ENCODE data around the gene GFOD1.

GFOD1 gene

DNA sequence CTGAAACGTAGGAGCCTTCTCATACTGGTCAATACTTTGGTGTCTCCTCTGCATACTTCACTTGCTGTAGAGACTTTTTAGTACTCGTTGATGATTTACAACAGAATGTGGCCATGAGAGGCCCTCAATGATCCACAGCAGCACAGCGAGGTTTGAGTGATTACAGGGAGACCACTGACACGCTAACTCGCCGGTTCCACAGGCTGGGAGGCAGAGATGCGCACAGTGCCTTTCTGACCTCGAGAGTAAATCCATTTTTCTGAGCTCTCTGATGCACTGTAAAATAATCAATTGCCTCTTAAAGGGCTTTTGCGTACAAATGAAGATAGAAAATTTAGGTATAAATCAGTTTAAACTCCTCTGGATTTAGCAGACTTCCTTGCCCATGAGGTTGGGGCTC, 102.9 kb downstream of the GFOD1 start:
- DNase-seq (ENCODE audit: extremely low read depth in 1 of 2, low read depth in 1 of 2) = no peak

GRCh38 chr6:13383328-13384163, 103.9 kb downstream of the GFOD1 start:
- DNase-seq (ENCODE audit: extremely low read depth in 1 of 2, low read depth in 1 of 2) = no peak

DNA sequence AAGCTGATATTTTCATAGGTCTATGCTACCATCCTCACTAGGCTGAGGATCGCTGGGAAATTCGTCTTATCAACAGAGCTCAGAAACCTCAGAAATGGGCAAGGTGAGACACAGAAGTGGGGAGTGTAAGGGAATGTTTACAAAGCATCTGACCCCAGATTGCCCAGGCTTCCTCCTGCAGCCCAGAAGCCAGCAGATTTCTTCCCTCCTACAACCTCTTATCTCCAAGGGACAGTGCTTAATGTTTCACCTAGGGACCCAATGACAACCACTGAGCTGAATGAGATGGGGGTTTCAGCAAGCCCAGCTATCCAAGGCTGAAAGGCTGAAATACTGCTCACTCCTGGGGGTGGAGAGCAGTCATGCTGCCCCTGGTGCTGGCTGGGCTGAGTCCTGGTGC, 106.6 kb downstream of the GFOD1 start:
- DNase-seq (ENCODE audit: extremely low read depth in 1 of 2, low read depth in 1 of 2) = no peak

DNA sequence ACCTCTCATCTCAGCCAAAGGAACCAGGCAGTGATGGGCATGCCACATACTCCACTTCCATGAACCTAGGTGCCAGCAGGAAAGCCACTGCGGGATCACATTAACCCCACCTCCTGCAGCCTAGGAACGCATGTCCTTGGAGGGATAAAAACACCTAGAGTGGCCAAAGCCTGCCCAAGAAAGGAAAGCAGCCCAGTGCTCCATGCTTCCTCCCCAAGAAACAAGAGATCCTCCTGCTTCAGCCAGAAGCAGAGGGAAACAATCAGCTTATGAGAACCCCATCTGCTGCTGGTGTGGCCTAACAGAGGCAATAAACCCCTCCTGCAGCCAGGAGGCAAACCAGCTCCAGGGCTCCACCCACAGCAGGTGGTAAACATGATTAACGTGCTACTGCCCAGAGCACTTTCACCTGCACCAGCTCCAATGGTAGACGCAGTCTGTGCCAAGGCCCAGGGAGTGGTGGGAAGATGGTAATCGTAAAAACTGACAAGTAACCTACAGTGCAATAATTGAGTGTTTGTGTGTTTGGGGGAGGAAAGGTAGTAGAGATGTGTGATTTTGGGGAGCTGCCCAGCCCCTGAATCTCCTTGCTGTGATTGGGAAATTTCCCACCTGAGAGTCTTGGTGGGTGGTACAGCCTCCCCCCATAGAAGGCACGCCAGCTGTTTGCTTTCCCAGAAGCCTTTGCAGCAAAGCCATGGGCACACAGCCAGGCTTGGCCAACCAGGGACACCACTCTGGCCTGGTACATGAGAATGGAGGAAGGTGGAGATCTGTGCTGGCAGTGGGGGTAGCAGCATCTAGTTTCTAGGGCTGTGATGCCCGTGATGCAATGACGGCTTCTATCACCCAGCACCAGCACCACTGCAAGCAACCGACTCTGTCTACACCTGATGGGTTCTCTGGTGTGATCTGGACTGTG, 108.5 kb downstream of the GFOD1 start:
- no peak for DNase-seq (ENCODE audit: extremely low read depth in 1 of 2, low read depth in 1 of 2)

DNA sequence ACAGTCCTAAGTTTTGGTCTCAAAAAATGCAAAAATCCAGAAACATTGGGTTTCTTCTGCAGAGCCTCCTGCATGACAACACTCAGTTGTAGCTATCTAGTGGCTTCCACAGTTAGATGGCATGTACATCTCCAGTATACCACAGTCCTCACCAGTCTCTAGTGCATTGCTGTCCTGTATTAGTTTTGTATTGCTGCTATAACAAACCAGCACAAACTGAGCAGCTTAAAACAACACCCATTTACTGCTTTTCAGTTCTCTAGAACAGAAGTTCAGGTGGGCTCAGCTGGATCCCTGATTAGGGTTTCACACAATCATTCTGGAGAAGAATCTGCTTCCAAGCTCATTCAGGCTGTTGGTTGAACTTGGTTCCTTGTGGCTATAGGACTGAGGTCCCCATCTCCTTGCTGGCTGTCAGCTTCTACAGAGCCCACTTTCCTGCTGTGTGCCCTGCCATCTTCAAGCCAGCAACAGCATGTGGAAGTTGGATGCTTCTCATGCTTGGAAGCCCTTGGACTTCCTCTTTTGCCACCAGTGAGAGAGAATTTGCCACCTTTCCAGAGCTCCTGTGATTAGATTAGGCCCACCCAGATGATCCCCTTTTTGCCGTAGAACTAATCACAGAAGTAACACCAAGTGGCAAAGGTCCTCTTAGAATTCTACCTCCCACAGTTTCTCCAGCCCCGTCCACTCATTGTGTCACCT, 110.2 kb downstream of the GFOD1 start:
- no peak for DNase-seq (ENCODE audit: extremely low read depth in 1 of 2, low read depth in 1 of 2)

DNA sequence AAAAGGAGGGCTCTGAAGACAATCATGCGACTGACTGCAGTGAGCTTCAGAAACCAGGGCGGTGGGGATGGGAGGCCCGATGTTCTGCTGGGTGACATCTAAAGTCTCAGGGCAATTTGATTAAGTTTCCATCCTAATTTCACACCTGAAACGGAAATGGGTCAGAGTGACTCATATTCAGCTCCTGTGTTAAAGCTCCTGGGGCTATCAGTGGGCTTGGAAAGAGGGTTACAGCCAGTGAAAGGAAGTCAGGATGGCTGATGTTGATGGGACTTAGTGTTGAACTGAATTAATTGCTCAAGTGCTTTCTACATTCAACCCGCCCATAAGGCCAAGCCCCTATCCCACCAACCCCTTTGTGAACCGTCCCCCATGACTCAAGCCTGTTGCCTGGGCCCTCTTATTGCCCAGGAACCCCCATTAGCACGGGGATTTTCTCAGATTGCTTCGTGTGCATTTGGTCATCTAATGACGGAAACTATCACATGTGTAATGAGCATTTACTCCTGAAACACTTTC, 112.0 kb downstream of the GFOD1 start:
- peak; percentile 33 to 40 for DNase-seq (ENCODE audit: extremely low read depth in 1 of 2, low read depth in 1 of 2)

DNA sequence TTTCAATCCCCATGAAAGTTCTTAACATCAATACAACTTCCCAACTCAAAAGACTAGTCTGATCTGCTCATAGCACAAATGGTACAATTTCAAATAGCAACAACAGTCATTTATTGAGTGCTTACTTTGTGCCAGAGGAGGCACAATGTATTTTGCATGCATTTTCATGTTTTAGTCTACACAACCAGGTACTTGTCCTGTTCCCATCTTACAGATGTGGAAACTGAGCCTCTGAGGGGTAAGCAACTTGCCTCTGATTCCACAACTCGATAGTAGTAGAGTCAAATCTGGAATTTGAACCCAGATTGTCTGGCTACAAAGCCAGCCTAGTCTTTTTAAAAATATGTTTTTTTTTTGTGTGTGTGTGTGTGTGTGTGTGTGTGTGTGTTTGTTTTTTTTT, 113.5 kb downstream of the GFOD1 start:
- no peak for DNase-seq (ENCODE audit: extremely low read depth in 1 of 2, low read depth in 1 of 2)

GRCh38 chr6:13373488-13373886, 113.9 kb downstream of the GFOD1 start:
- no peak for DNase-seq (ENCODE audit: extremely low read depth in 1 of 2, low read depth in 1 of 2)

GRCh38 chr6:13372688-13373487, 114.5 kb downstream of the GFOD1 start:
- no peak for DNase-seq (ENCODE audit: extremely low read depth in 1 of 2, low read depth in 1 of 2)

DNA sequence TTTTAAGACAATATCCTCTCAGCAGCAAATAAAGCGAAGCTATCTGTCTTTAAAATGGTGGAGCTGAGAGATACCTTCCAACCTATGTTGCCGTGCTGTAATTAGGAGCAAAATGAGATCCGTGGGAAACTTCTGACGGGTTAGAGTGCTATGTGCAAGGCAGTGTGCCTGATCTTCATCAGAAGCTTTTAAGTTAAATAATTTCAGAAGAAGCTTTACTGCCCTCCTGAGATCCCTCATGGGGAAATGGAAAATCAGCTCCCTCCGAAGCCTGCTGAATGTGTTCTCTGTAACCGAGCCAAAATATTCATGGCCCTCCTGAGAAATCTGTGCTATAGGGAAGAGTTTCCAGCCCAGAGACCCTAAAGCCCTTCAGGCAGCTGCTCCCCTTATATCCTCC, 115.3 kb downstream of the GFOD1 start:
- DNase-seq (ENCODE audit: extremely low read depth in 1 of 2, low read depth in 1 of 2) = no peak

DNA sequence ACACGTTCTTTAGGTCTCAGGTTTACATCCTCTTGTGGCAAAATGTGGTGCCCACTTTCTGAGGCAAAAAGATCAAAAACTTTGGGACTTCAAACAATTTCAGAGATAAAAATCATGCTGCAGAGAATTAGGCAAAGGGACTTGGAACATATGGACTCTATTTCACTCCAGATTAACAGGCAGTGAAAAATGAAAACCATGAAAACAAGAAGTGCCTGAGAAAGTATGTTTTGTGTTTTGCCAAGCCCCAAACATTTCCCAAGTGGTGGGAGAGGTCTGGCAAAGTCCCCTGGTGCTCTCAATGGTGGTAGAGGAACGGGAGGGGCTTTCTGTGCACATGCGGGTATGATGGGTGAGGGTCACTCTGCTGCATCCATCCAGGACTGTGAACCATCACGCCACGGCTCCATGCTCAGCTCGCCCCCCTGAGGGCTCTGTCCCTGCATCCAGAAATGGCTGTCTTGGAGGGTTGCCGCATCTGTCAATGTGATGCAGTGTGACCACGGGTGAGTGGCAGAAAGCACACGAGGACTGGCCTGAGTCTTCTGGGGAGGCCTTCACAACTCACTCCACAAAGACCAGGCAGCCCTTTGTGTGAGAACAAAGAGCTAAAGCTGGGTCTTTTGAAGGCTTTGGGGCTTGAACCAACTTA, 115.9 kb downstream of the GFOD1 start:
- no peak for DNase-seq (ENCODE audit: extremely low read depth in 1 of 2, low read depth in 1 of 2)

DNA sequence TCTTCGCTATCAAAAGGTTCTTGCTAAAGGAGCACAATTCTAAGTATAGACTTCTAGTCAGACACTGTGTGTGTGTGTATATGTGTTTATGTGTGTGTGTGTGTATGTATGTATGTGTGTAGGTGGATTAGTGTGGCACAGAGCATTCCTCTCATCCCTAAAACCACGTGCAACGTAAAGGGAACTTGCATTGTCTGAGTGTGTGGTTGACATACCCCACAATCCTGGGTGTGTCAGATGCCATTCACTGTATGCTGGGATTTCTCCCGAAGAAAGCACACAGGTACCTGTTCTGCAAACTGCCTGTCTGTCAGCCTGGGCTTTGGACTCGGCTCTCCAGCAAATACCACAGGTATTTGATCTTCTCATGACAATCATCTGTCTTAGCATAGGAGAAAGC, 116.8 kb downstream of the GFOD1 start:
- no peak for DNase-seq (ENCODE audit: extremely low read depth in 1 of 2, low read depth in 1 of 2)

GRCh38 chr6:13369591-13369990, 117.8 kb downstream of the GFOD1 start:
- DNase-seq (ENCODE audit: extremely low read depth in 1 of 2, low read depth in 1 of 2) = no peak

DNA sequence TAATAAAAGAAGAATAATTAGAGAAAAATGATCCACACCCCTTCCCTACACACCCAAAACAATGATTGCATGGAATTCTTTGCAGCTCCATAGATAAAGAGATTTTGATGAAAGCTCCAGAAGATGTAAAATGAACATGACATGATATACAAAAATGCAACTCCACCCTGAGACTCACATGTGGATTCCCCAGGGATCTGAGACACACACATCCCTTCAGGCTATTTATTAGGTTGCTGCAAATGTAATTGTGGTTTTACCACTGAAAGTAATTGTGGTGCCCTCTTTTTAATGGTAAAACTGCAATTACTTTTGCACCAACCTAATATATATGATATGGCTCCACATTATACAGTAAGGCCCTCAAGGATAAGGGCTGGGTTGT, 118.7 kb downstream of the GFOD1 start:
- DNase-seq (ENCODE audit: extremely low read depth in 1 of 2, low read depth in 1 of 2) = no peak

DNA sequence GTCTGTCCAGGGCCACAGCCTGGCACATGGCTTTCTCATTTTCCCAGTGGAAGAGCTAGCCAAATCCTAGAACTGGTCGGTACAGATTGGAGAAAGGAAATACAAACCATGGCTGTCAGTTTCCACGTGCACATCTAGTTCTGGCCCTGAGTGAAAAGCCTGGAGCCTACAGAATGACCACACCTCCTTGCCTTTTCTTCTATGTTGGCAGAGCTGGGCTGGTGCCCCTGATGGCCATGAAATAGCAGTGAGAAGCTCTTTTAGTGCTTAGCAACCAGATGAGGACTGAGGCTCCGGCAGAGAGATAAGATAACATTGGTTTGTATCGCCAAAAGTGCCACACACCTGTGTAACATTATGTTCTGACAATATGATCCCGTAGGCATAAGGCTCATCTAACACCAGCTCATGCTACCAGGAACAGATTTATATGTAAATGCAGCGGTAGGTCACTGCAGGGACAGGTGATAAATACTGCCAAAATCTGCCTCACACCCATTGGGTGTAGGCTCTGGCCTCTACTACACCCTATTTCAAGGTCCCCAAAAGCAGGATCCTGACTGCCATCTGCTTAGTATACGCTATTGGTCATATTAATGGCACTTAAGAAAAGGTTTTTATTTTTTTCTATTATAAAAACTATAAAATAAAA, 119.2 kb downstream of the GFOD1 start:
- no peak for DNase-seq (ENCODE audit: extremely low read depth in 1 of 2, low read depth in 1 of 2)

GRCh38 chr6:13367396-13367795, 120.0 kb downstream of the GFOD1 start:
- DNase-seq (ENCODE audit: extremely low read depth in 1 of 2, low read depth in 1 of 2) = no peak

DNA sequence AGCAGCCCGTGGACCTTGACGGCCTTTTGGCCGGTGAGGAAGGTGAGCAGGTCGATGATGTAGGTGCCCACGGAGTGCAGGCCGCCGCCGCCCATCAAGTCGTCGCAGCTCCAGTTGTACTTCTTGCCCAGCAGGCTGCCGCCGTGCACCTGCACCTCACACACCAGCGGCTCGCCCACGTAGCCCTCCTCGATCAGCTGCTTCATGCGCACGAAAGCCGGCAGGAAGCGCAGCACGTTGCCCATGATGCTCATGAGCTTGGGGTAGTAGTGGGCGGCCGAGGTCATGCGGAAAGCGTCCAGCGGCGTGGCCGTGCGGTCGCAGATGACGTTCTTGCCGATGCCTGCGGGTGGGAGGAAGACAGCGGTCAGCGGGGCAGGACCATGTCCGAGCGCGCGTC, 122.1 kb downstream of the GFOD1 start:
- DNase-seq (ENCODE audit: extremely low read depth in 1 of 2, low read depth in 1 of 2) = no peak

DNA sequence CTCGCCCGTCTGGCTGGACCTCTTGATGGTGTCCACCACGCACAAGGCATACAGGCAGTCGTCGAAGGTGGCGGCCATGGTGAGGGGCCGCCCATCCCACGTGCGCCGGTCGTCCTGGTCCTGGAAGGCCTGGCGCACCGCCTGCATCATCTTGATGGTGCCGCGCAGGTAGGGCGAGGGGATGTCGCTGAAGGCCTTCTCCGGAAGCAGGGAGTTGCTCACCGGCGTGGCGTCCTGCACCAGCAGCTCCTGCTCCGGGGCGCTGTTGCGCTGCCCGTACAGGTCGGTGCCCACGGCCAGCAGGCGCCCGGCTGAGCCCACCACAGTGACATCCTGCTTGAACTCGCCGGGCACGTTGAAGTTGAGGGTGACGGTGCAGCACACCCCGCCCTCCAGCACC, 122.6 kb downstream of the GFOD1 start:
- DNase-seq (ENCODE audit: extremely low read depth in 1 of 2, low read depth in 1 of 2) = no peak

DNA sequence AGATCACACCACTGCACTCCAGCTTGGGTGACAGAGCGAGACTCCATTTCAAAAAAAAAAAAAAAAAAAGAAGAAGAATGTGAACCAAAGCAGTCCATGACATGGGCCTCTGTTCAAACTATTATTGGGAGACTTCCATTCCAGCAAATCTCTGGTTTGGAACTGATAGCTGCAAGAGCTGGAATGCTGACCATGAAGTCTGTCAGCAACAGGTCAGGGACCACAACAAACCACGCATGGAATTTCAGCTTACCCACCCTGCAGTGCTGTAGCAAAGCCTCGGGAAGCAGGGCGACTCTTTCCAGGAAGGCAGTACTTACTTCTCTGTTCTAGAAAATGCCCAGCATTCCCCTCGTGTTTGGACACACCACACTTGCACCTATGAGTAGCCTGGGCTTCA, 125.0 kb downstream of the GFOD1 start:
- DNase-seq (ENCODE audit: extremely low read depth in 1 of 2, low read depth in 1 of 2) = no peak
